Right renal cortex interstitium (tissue), 3 donors: Measurements from ENCODE around the gene LRFN2. TPM values are rescaled to one million over a fixed set of nuclear protein-coding genes. Genes with fewer than 3 reads are reported as not detected.

Experiments used
- DNase-seq, 3 donors: peaks; one replicate each; pipeline ENCODE4 v3.0.0-alpha.2; 2013; ENCODE audit warnings: low read depth in 3 of 3, low spot score in 2 of 3
- polyA plus RNA-seq, 3 donors: library from polyadenylated mRNA; unstranded; fragments of 120-200 nt; gene quantifications; one replicate each; pipeline ENCODE4 v1.2.1, GENCODE V29; 2013; ENCODE audit not compliant: insufficient read length in 3 of 3

The LRFN2 gene
- polyA plus RNA-seq, 3 donors: 1.0 to 1.2 (median 1.1) TPM

DNA sequence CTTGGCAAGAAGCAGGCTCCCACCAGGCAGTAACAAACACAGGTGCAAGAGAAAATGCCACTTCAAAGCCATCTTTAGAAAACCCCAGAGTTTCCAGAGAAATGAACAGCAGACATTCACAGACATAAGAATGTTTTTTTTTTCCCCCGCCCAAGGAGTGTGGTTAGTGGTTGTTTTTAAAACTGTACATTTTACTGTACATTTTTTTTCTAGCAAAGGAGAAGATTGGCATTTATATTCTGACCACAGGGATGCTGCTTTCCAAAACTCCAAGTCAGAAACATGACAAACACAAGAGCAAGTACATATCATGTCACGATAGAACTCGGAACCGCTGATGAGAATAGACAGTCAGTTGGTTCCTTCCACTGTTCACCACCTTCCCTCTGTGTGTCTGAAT, 197.9 kb downstream of the LRFN2 start:
- no peak for DNase-seq

DNA sequence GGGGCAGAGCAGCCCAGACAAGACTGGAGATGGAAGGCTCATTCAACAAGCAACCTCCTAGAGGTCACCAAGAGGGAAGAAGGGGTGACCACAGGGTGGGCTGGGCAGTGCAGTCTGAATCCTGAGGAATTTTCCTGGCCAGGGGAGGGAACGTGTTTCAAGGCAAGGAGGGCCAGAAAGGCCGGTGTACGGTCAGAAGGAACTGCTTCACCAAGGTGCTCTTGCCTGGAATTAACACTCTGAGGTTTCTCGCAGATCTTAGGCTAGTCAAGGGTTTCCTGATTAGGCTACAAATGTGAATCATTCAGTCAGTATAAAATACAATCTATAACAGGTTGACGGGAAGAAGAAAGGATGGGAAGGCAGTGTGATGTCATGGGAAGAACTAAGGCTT, 199.3 kb downstream of the LRFN2 start:
- no peak for DNase-seq

DNA sequence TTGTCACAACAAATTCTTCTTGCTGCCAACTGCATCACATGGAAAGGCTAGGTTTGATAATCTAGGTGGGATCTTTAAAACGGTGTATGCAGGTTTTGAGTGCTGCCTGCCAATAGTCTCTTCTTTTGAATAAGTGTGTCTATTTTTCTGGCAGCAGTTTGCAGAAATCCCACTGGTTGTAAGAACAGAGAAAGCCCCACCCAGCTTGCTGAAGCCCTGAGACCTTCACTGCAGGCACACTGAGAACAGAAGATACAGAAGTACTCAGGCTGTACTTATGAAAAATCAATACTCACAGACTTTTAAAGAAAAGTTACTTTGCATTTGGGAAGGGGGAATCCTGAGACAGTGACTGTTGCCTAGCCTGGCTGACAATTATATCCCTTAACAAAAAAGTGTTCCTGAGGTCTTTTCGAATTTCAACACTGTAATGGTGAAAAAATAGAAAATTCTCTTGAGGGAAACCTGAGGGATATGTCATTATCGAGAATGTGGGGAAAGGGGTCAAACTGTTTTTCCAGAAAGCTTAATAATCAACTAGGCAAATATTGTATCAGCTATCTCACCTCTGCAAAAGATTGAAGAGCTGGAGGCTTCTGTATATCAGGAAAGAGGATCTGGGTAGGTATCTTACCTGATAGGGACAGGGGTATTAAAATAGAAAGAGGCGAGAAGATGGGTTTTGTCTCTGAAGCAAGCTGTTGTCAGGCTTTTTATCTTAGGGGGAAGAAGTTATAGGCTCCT, 199.9 kb downstream of the LRFN2 start:
- no peak for DNase-seq

DNA sequence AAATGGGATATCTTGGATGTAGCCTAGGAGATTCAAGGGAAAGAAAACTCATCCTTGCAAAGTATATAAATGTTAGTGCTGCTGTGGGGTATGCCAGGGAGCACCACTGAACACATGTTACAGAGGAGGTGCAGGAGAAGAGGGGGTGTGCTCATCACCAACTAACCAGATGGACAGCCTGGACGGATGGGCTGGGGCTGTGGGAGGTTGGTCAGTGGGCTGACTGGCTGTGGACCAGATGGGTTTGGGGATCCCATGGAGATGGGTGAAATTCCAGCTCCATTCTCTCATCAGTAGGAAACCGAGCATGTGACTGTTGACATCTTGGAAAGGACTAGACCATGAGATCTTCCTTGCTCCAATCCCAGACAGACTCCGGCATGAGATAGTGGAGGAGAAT, 201.0 kb downstream of the LRFN2 start:
- DNase-seq: no peak

DNA sequence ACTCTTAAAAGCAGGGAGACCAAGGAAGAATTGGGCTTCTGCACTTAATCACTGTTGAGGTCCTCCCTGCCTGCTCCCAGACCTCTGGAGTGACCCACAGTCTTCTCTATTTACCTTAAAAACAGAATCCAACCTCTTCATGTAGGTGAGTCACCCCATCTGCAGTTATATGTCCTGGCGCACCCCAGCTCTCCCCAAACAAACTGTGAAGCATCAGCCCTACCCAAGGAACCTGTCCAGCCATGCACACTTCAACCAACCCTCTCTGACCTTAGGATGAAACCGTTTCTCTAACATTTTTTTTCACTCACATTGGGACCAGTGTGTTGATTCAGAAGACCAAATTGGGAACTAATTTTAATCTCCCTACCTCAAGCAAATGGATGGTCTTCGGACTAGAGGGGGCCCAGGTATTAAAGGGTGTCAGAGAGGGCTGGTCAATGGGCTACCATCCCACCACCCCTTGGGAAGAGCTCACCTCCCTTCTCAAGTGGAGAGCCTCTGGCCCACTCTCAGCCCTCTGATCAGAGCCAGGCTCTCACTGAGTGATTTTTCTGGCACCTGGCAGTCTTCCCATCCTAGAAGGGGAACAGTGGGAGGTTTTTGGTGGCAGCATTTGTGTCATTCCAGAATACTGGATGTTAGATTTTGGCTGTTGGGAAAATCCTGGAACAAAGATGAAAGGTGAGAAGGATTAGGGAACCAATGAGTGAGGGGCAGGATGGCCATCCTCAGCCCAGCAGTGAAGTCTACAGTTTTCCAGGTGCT, 203.6 kb downstream of the LRFN2 start:
- DNase-seq: no peak

DNA sequence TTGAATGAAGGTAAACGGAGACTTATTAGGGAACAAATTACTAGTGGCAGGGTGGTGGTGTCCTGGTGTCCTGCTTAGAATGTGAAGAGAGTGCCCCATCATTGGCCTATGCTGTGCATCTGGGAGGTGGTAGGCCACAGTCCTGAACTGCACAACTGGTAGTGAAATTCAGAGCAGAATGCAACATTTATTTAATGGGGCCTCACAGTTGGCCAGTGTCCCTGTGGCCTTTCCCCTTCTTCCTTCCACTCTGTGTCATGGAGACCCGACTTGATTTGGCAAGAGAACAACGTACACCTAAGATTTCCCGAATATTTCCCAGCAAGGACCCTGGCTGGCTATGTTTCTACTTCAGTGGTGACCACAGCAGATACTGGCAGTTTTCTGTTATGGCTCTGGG, 206.9 kb downstream of the LRFN2 start:
- DNase-seq: no peak

DNA sequence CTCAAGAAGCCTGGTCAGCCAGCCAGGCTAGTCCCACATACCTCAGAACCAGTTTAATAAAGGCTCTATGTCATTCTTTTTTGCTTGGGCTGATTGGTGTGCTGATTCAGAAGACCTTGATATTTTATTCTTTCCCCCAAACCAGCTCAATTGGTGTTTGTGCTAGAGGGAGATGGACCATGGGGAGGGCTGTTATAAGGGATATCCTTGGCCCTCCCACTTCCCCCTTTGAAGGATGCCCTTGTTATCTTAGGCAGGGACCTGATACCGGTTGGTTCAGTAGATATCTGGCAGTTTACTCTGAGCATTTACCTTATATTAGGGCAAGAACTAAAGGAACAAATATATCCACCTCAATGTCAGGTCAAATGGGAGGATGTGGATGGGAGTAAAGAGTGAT, 207.4 kb downstream of the LRFN2 start:
- DNase-seq: no peak

DNA sequence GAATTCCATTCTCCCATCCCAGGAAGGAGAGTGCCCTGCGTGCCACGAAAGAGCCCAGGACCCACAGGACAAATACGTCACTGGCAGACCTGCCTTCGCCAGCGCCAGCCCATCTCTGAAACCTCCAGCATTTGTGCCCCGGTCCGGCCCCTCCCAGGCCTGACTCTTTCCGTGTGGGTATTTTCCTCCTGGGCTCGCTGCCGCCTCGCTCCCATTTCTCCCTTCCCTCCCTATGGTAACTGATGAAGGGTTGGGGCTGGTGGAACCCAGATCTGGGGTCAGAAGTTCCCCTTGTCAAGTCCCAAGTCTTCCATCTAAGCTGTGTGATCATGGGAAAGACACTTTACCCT, 208.5 kb downstream of the LRFN2 start:
- no peak for DNase-seq

DNA sequence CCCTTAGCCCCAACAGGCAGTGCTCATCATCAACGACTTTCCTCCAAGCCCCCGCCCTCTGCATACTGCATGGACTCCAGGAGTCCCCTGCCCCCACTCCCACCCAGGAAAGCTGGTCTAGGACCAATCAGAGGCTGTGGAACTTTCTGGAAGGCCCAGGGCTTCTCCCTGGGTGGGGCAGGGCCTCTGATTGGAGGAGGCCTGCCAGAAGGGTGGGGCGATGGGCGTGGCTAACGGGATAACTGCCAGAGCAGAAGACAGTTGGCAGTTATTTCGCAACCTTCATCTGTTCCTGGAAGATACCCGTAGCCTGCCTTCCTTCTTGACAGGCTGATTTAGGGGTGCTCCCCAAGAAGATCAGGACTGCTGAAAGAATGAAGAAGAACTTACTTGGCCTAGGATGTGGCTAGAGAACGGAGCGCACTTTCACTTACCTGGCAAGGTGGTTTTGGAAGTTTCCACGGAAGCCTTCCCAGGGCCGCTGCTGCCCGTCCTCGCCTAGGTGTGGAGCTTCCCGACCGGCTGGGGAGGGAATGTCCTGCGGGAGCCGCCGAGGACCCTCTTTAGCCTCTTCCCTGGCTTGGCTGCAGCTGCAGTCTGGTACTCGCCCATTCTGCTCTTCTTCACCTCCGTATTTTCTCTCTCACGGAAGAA, 209.0 kb downstream of the LRFN2 start:
- no peak for DNase-seq

DNA sequence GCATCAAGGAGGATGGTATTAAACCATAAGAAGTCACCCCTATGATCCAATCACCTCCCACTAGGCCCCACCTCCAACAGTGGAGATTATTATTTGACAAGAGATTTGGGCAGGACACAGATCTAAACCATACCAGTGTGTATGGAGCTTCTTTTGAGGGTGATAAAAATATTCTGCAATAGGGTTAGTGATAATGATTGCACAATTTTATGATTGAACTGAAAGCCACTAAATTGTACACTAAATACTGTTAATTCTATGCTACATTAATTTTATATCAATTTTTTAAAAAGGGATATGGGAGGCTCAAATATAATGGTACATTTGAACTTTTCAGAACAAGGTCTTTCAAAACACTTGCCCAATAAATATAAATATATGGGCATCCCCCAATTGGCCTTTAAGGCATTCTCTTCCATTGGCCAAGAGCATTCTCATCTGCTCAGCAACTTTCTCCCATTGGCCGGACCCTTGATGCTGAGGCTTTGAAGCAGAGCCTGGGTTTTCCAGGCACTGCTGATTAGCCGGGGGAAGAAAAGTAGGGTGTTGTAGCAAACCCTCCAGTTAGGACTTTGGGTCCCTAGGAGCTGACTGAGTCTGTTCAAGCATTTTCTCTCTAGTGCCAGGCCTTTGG, 209.9 kb downstream of the LRFN2 start:
- no peak for DNase-seq

DNA sequence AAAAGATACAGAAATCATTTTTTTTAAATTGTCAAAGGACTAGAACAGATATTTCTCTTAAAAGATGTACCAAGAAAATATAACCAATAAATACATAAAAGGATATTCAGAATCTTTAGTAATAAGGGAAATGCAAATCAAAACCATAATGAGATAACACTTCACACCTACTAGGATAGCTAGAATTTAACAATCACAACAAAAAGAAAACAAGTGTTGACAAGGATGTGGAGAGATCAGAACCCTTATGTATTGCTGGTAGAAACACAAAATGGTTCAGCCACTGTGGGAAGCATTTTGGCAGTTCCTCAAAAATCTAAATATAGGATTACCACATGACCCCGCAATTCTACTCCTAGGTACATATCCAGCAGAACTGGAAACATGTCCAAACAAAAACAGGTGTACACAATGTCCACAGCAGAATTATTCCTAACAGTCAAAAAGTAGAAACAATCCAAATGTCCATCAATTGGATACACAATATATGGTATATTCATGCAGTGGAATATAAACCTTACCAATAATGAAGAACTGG, 211.0 kb downstream of the LRFN2 start:
- no peak for DNase-seq

DNA sequence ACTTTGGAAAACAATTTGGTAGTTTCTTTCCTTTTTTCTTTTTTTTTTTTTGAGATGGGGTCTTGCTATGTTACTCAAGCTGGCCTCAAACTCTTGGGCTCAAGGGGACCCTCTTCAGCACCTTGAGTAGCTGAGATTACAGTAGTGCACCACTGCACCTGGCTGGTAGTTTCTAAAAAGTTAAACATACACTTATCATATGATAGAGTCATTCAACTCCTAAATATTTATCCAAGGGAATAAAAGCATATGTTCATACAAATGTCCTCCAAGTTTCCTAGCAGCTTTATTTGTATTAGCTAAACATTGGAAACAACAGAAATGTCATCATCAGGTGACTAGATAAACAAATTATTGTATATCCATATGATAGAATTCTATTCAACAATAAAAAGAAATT, 213.9 kb downstream of the LRFN2 start:
- DNase-seq: no peak

DNA sequence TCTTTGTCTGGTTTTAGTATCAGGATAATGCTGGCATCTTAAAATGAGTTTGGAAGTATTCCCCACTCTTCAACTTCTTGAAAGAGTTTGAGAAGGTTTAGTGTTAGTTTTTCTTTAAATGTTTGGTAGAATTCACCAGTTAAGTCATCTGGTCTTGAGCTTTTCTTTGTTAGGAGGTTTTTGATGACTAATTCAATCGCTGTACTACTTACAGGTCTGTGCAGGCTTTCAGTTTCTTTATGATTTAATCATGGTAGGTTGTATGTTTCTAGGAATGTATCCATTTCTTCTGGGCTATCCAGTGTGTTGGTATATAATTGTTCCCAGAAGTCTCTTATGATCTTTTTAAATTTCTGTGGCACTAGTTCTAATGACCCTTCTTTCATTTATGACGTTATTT, 215.5 kb downstream of the LRFN2 start:
- no peak for DNase-seq

DNA sequence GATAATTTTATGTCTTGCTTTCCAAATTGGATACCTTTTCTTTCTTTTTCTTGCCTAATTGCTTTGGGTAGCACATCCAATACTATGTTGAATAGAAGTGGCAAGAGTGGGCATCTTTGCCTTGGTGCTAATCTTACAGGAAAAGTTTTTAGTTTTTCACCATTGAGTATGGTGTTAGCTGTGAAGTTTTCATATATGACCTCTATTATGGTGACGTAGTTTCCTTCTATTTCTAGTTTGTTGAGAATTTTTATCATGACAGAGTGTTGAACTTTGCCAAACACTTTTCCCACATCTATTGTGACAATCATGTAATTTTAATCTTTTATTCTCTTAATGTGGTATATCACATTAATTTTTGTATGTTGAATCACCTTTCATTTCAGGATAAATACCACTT, 216.1 kb downstream of the LRFN2 start:
- no peak for DNase-seq

DNA sequence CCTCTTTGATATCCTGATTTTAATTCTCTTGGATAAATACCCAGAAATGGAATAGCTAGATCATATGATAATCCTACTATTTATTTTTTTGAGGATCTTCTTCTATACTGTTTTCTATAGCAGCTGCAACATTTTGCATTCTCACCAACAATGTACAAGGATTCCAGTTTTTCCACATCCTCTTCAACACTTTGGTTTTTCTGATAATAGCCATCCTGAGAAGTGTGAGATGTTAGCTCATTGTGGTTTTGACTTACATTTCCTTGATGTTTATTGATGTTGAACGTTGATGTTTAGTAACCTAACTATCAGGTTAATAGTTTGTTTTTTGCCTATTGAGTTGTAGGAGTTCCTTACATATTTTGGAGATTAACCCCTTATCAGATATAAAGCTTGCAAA, 217.3 kb downstream of the LRFN2 start:
- no peak for DNase-seq

DNA sequence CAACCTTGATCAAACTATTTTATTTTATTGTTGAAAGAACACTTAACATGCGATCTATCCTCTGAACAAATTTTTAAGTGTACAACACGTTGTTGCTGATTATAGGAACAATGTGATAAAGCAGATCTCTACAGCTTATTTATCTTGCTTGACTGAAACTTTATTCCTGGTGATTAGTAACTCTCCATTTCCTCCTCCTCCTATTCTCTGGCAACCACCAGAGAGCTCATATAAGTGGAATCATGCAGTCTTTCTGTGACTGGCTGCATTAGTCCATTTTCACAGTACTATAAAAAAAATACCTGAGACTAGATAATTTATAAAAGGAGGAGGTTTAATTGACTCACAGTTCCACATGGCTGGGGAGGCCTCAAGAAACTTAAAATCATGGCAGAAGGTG, 218.1 kb downstream of the LRFN2 start:
- no peak for DNase-seq

DNA sequence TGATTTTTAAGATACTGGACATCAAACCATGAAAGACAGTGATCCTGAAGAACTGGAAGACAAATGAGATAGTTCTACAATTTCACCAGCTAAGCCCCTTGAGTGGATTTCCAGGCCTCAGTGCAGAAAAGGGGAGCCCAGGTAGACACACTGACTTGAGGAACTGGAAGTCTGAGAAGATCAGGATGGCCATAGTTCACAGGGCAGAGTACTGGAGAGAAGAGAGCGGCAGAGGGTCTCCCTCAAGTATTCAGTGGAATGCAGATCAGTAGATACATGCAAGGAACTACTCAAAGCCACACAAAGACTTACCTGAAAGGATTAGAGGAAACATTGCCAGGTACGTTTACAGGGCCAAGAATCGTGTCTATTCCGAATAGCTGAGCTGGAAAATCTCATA, 224.3 kb downstream of the LRFN2 start:
- DNase-seq: no peak

DNA sequence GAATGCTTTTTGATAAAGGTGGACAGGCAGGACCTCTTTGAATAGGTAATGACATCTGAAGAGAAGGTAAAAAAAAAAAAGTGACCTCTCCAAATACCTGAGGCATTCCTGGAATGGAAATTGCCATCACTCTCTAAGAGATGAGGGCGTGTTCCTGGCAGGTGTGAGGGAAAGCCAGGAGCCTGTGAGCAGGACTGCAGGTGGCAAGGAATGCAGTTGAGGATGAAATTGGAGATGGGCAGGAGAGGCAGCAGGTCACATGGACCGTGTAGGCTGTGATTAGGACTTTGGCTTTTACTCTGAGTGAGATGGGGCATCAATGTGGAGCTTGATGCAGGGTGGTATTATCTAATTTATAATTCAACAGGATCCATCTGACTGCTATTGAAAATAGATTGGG, 227.4 kb downstream of the LRFN2 start:
- DNase-seq: no peak

DNA sequence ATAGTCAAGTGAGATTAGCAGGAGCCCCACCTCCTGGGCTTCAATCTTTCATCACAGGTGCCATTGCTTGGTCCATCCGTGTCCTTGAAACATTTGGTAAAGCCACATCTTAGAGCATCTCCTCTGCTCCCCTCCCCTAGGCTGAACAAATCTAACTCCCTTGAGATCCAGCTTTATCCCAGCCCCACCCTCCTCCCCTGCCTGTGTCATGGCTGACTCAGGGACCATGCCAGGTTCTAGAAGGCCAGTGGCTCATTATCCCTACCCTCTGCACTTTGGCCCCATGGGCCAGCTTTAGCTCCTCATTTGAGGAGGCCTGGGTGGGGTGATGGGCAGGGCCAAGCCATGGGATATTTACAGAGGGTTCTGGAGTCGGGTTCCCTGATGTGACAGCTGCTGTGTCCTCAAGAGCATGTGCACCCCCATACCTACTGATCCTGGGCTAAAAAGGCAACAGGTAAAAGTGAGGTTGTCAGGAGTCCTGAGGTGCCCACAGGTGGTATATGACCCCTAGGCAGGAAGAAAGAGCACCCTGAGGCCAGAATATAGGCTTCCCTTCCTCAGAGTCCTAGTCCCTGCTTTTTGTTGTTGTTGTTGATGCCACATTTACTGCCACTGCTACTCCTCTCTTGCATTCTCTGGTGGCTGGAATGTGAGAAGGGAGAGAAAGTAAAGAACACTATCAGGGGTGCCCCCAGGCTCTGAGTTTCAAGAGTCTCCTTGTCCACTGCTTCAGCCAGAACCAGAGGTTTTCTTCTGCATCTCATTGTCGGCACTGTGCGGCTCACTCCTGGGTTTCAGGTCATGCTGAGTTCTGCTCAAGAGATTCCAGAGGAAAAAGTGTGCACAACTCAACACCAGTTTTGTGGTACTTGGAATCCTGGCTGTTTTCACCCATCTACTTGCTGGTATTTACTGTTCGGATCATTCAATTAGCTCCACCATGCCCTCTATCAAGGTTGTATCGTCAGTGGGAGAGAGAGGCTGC, 228.4 kb downstream of the LRFN2 start:
- no peak for DNase-seq
